GM13976 (cell line): ENCODE measurements around the gene NRDC.

Source experiments
- DNase-seq: peaks from one replicate; pipeline ENCODE4 v3.0.0; 2012; ENCODE audit warnings: low spot score
- CTCF ChIP-seq: IDR thresholded peaks from 2 replicates; pipeline ENCODE4 v1.5.1; 2012; ENCODE audit warnings: borderline replicate concordance, mild to moderate bottlenecking; ENCODE audit not compliant: insufficient read depth; ENCODE audit errors: extremely low read depth, missing control alignments, control extremely low read depth
- in situ Hi-C: fragments of 300-500 bp; cut with MboI; formaldehyde crosslinking; loops from one replicate; pipeline ENCODE4 v1.12.0; 2022; ENCODE audit warnings: low sequenced_read_pairs, mixed read lengths, inconsistent platforms; ENCODE audit not compliant: unreplicated experiment

Gene NRDC

GRCh38 chr1:51908499-51908898 is 30.0 kb upstream of the NRDC start:
- in situ Hi-C loops = loop anchor here (10.0 kb wide), 1 partner anchor 96 kb away; no protein-coding TSS in a partner anchor
- no peak for TF ChIP-seq CTCF
- no peak for DNase-seq

- DNase-seq = no peak
- TF ChIP-seq CTCF = no peak
- in situ Hi-C loops = loop anchor here (10.0 kb wide), 1 partner anchor 98 kb away; no protein-coding TSS in a partner anchor
Observed at GRCh38 chr1:51907079-51907702, 28.7 kb upstream of the NRDC start.

- no peak for TF ChIP-seq CTCF
- in situ Hi-C loops = loop anchor here (10.0 kb wide), 1 partner anchor 98 kb away; no protein-coding TSS in a partner anchor
- no peak for DNase-seq
Observed at GRCh38 chr1:51906306-51907078, 28.0 kb upstream of the NRDC start.

GRCh38 chr1:51902456-51902855 is 23.9 kb upstream of the NRDC start:
- in situ Hi-C loops = loop anchor here (10.0 kb wide), 1 partner anchor 102 kb away; no protein-coding TSS in a partner anchor
- DNase-seq = no peak
- no peak for TF ChIP-seq CTCF

- no peak for TF ChIP-seq CTCF
- in situ Hi-C loops = loop anchor here (10.0 kb wide), 1 partner anchor 104 kb away; no protein-coding TSS in a partner anchor
- no peak for DNase-seq
Observed at GRCh38 chr1:51901151-51901550, 22.6 kb upstream of the NRDC start.

- no peak for DNase-seq
- TF ChIP-seq CTCF = no peak
- in situ Hi-C loops = no loop called here
Observed at GRCh38 chr1:51899022-51899421, 20.5 kb upstream of the NRDC start.
